Neural progenitor cell (in vitro differentiated cells): ENCODE results near the gene ZFYVE9. TPM values are rescaled to one million over a fixed set of nuclear protein-coding genes. Genes with fewer than 3 reads are reported as not detected.

Experiments
- DNase-seq: peaks from one replicate; pipeline ENCODE4 v3.0.0-alpha.2; 2016; ENCODE audit warnings: low spot score
- H2AFZ ChIP-seq: fragments of 200-600 bp; sonication (generic); replicated peaks from 2 replicates; pipeline ENCODE4 v1.6.1; 2016; ENCODE audit warnings: antibody characterized with exemption
- H3F3A ChIP-seq: fragments of 200-600 bp; sonication (generic); 2 replicates; pipeline ENCODE4 v1.6.1; 2016; ENCODE audit warnings: antibody characterized with exemption, low read depth
- H3K27ac ChIP-seq: fragments of 200-600 bp; sonication (generic); 2 replicates; pipeline ENCODE4 v1.5.1; 2016; ENCODE audit warnings: mild to moderate bottlenecking
- H3K27me3 ChIP-seq: fragments of 200-600 bp; sonication (generic); 2 replicates; pipeline ENCODE4 v1.6.1; 2016; ENCODE audit warnings: mild to moderate bottlenecking, moderate library complexity
- H3K36me3 ChIP-seq: fragments of 200-600 bp; sonication (generic); 2 replicates; pipeline ENCODE4 v1.5.1; 2016
- H3K4me1 ChIP-seq: fragments of 200-600 bp; sonication (generic); 2 replicates; pipeline ENCODE4 v1.6.1; 2016; ENCODE audit warnings: mixed run types
- H3K4me2 ChIP-seq: fragments of 200-600 bp; sonication (generic); 2 replicates; pipeline ENCODE4 v1.6.1; 2016
- H3K4me3 ChIP-seq: fragments of 200-600 bp; sonication (generic); 2 replicates; pipeline ENCODE4 v1.5.1; 2016
- H3K79me2 ChIP-seq: fragments of 200-600 bp; sonication (generic); 2 replicates; pipeline ENCODE4 v1.6.1; 2016; ENCODE audit warnings: low read depth
- H3K9ac ChIP-seq: fragments of 200-600 bp; sonication (generic); 2 replicates; pipeline ENCODE4 v1.6.1; 2016
- H3K9me3 ChIP-seq: fragments of 200-600 bp; sonication (generic); 2 replicates; pipeline ENCODE4 v1.5.1; 2016; ENCODE audit warnings: low read depth
- H4K20me1 ChIP-seq: fragments of 200-600 bp; sonication (generic); 2 replicates; pipeline ENCODE4 v1.6.1; 2016; ENCODE audit warnings: low read depth
- H3K27ac Mint-ChIP-seq: 3 replicates; pipeline ENCODE4 v1.8.0; 2021; ENCODE audit warnings: mixed read lengths
- H3K27me3 Mint-ChIP-seq: 2 replicates; pipeline ENCODE4 v1.8.0; 2022; ENCODE audit warnings: low read depth, mild to moderate bottlenecking, inconsistent platforms, moderate library complexity, mixed read lengths; ENCODE audit not compliant: insufficient read depth
- H3K36me3 Mint-ChIP-seq: 3 replicates; pipeline ENCODE4 v1.8.0; 2021; ENCODE audit warnings: mixed read lengths
- H3K4me1 Mint-ChIP-seq: 3 replicates; pipeline ENCODE4 v1.8.0; 2021; ENCODE audit warnings: mixed read lengths
- H3K4me3 Mint-ChIP-seq: 3 replicates; pipeline ENCODE4 v1.8.0; 2021; ENCODE audit warnings: mild to moderate bottlenecking, moderate library complexity, mixed read lengths
- H3K9me3 Mint-ChIP-seq: 3 replicates; pipeline ENCODE4 v1.8.0; 2020; ENCODE audit warnings: mixed read lengths
- CTCF ChIP-seq: fragments of 200-600 bp; sonication (generic); IDR thresholded peaks from 2 replicates; pipeline ENCODE4 v1.5.1; 2017; ENCODE audit warnings: antibody characterized with exemption, mild to moderate bottlenecking
- EZH2 ChIP-seq: fragments of 200-600 bp; sonication (generic); IDR thresholded peaks from 2 replicates; pipeline ENCODE4 v1.6.1; 2017; ENCODE audit warnings: antibody characterized with exemption, mild to moderate bottlenecking, moderate library complexity
- EZH2phosphoT487 ChIP-seq: fragments of 200-600 bp; sonication (generic); IDR thresholded peaks from 2 replicates; pipeline ENCODE4 v1.6.1; 2017; ENCODE audit warnings: antibody characterized with exemption
- total RNA-seq: library from RNA; depleted of rRNA; stranded (reverse); fragments of >200 nt; gene quantifications from 2 replicates; pipeline ENCODE4 v1.2.3, GENCODE V29; 2015; ENCODE audit warnings: low replicate concordance

ZFYVE9 gene
- total RNA-seq, 1 donor from 2014 or later = 42.7 TPM

GRCh38 chr1:52393174-52393573 is 251.3 kb downstream of the ZFYVE9 start:
- Histone ChIP-seq H3K4me3 (no peak overlapping the region), H3K4me1 (no peaks in the 10 kb centered on the region), H4K20me1 (peaks cover 10% of the 10 kb centered on the region), H3K27ac (no peak overlapping the region), H3K4me2 (no peak overlapping the region), H3F3A (no peaks in the 10 kb centered on the region), H3K79me2 (peaks cover 53% of the 10 kb centered on the region), H3K27me3 (no peaks in the 10 kb centered on the region), H3K9me3 (no peaks in the 10 kb centered on the region), H3K36me3 (peaks cover 30% of the 10 kb centered on the region), H3K9ac (no peak overlapping the region), H2AFZ (no peak overlapping the region)
- Mint-ChIP-seq H3K4me1 (no peaks in the 10 kb centered on the region), H3K36me3 (peaks cover 41% of the 10 kb centered on the region), H3K27me3 (no peaks in the 10 kb centered on the region), H3K27ac (no peak overlapping the region), H3K4me3 (no peak overlapping the region), H3K9me3 (no peaks in the 10 kb centered on the region)
- TF ChIP-seq CTCF = no peak
- no peak for TF ChIP-seq EZH2phosphoT487
- no peak for TF ChIP-seq EZH2
- DNase-seq = no peak

Other genes with a start within 250 kb of the ZFYVE9 start
- 19.3 and 20.4 TPM in 2 replicates for gene RAB3B, start 151.4 kb upstream of the ZFYVE9 start, total RNA-seq
- gene KTI12, start 108.3 kb upstream of the ZFYVE9 start, total RNA-seq = 3.5 and 7.3 TPM in 2 replicates
- gene TXNDC12, start 86.9 kb upstream of the ZFYVE9 start, total RNA-seq = 64.5 and 75.3 TPM in 2 replicates
- gene BTF3L4, start 85.8 kb upstream of the ZFYVE9 start, total RNA-seq = 174 and 288 TPM in 2 replicates
- 9.4 and 15.9 TPM in 2 replicates for gene CC2D1B, start 224.1 kb downstream of the ZFYVE9 start, total RNA-seq